Fibroblast of peridontal ligament (primary cell): ENCODE data around the gene ARPC2.
A peak's percentile ranks its signal among the peaks of the same experiment; 100 is the strongest.

Experiments used
- DNase-seq: peaks from one replicate; pipeline ENCODE4 v3.0.0-alpha.2; 2010; ENCODE audit errors: extremely low read depth

The ARPC2 gene

GRCh38 chr2:218217360-218218267 lies 625 bp downstream of the ARPC2 start:
- peak; percentile 23 for DNase-seq

GRCh38 chr2:218218268-218219185 lies 1.5 kb downstream of the ARPC2 start:
- DNase-seq, result no peak

GRCh38 chr2:218219934-218220333 lies 2.9 kb downstream of the ARPC2 start:
- DNase-seq, result no peak

- DNase-seq, result no peak
These were observed 4.0 kb downstream of the ARPC2 start for GRCh38 chr2:218221000-218221399.

GRCh38 chr2:218223046-218223445 lies 6.1 kb downstream of the ARPC2 start:
- DNase-seq, result no peak

- peak; percentile 21 for DNase-seq
These were observed 7.2 kb downstream of the ARPC2 start for GRCh38 chr2:218224186-218224585.

- DNase-seq, result no peak
These were observed 9.9 kb downstream of the ARPC2 start for GRCh38 chr2:218226903-218227302.

GRCh38 chr2:218228366-218229090 lies 11.5 kb downstream of the ARPC2 start:
- no peak for DNase-seq

- peak; percentile 81 for DNase-seq
These were observed 12.2 kb downstream of the ARPC2 start for GRCh38 chr2:218229239-218229638.

- DNase-seq, result no peak
These were observed 12.9 kb downstream of the ARPC2 start for GRCh38 chr2:218229851-218230250.

- DNase-seq, result no peak
These were observed 13.9 kb downstream of the ARPC2 start for GRCh38 chr2:218230882-218231281.

GRCh38 chr2:218233543-218233942 lies 16.6 kb downstream of the ARPC2 start:
- no peak for DNase-seq

- DNase-seq, result no peak
These were observed 17.5 kb downstream of the ARPC2 start for GRCh38 chr2:218234521-218234920.

- DNase-seq, result no peak
These were observed 18.0 kb downstream of the ARPC2 start for GRCh38 chr2:218235017-218235416.

GRCh38 chr2:218236829-218237228 lies 19.8 kb downstream of the ARPC2 start:
- DNase-seq, result no peak

GRCh38 chr2:218238887-218239286 lies 21.9 kb downstream of the ARPC2 start:
- DNase-seq, result no peak

GRCh38 chr2:218244204-218244603 lies 27.2 kb downstream of the ARPC2 start:
- DNase-seq, result no peak

- no peak for DNase-seq
These were observed 27.7 kb downstream of the ARPC2 start for GRCh38 chr2:218244665-218245064.

- no peak for DNase-seq
These were observed 28.2 kb downstream of the ARPC2 start for GRCh38 chr2:218245214-218245613.

- no peak for DNase-seq
These were observed 32.7 kb downstream of the ARPC2 start for GRCh38 chr2:218249691-218250090.

GRCh38 chr2:218252509-218253231 lies 35.7 kb downstream of the ARPC2 start:
- peak; percentile 62 for DNase-seq
